Measurements from ENCODE around the gene SHE.

SHE gene

DNA sequence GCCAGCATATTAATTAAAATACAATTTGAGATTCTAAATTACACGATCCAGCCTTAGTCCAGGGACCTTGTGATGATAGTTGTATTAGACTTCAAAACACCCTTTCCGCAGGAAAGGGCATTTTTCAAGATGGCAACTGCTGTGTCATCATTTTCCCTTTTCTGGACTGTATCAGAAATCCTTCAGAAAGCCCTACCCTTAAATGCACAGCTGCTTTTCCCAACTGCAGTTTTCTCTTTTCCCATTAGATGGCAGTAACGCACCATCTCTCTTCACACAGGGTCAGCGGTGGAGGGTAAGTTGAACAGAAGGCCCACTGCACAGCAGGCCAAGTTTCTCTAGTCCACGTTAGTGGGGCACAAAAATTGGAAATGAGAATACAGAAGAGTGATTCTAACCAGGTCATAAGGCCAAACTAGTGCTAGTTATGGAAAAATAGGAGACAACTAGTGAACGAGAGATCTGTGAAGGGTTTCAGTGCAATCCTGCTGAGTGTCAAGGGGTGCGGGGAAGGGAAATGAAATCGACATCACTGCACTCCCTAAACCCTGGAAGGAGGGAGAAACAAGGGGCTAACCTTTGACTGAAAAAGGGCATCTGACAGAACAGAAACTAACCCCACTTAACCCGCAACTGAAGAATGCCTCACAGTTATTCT is 22.3 kb downstream of the SHE start:
- WGBS, result 40% methylated on average over 9 of the region's 9 CpGs
- peak; percentile 90 for DNase-seq
- no peak overlapping the region for H3K4me2 ChIP-seq (ENCODE audit: low read length, poor library complexity, severe bottlenecking)

DNA sequence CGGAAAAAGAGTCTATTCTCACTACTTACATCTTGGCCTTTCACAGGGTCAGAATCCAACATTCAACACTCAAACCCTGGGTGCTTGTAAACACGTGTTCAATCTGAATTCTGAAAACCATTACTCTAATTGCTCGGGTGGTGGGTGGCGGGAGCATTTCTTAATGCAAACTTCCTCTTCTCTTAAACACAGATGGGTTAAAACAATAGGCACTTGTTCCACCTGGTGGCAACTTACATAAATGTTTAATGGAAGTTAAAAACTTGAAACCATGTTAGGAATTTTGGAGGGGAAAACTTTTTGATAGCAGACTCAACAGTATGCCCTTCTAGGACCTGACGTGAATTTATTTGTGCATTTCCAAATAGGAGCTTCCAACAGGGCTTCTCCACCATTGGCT is 23.6 kb downstream of the SHE start:
- no peak overlapping the region for H3K27ac ChIP-seq (ENCODE audit: low read length, poor library complexity, severe bottlenecking)
- 71% methylated on average over 3 of the region's 5 CpGs for WGBS
- peaks cover 11% of the 10 kb centered on the region for H3K4me1 ChIP-seq (ENCODE audit: control insufficient read depth, insufficient read depth, low read depth, low read length)
- no peak overlapping the region for H2BK5ac ChIP-seq (ENCODE audit: low read depth, low read length, poor library complexity, severe bottlenecking)
- H3K9ac ChIP-seq (ENCODE audit: low read length), result no peak overlapping the region
- H3K14ac ChIP-seq (ENCODE audit: low read length in 2 of 2), result no peak overlapping the region
- H4K91ac ChIP-seq (ENCODE audit: low read length), result no peak overlapping the region
- no peak overlapping the region for H2AFZ ChIP-seq (ENCODE audit: low read depth, low read length)
- no peaks in the 10 kb centered on the region for H3K9me3 ChIP-seq (ENCODE audit: control insufficient read depth, low read length)
- H3K23ac ChIP-seq (ENCODE audit: low read length in 2 of 2), result no peak overlapping the region
- H2BK15ac ChIP-seq (ENCODE audit: low read depth, poor library complexity, severe bottlenecking), result no peak overlapping the region
- H2BK120ac ChIP-seq (ENCODE audit: low read depth, low read length), result no peak overlapping the region
- H3K4ac ChIP-seq (ENCODE audit: low read depth in 1 of 2, low read length in 2 of 2), result no peak overlapping the region
- DNase-seq, result peak; percentile 13
- no peak overlapping the region for H3K4me2 ChIP-seq (ENCODE audit: low read length, poor library complexity, severe bottlenecking)
- no peaks in the 10 kb centered on the region for H3K79me1 ChIP-seq (replicated peaks; ENCODE audit: low read length, poor library complexity, severe bottlenecking)
- no peak overlapping the region for H2AK5ac ChIP-seq (ENCODE audit: low read length, severe bottlenecking)
- H2BK12ac ChIP-seq (ENCODE audit: low read length in 2 of 2), result no peak overlapping the region
- H3K27me3 ChIP-seq (ENCODE audit: control insufficient read depth in 1 of 2, insufficient read depth in 1 of 2, low read length in 2 of 2), result no peaks in the 10 kb centered on the region
- H3K4me3 ChIP-seq (ENCODE audit: insufficient read depth in 1 of 2, low read depth in 1 of 2, low read length in 2 of 2), result no peak overlapping the region
- no peak overlapping the region for H3K18ac ChIP-seq (ENCODE audit: low read depth in 1 of 2, low read length in 2 of 2)
- no peaks in the 10 kb centered on the region for H3K36me3 ChIP-seq (ENCODE audit: control insufficient read depth in 1 of 2, insufficient read depth in 2 of 2, low read depth in 1 of 2, low read length in 2 of 2)
- H4K8ac ChIP-seq (ENCODE audit: low read length), result no peak overlapping the region

More for the DNA sequence above, 22.3 kb downstream of the SHE start:
- Histone ChIP-seq H4K8ac (ENCODE audit: low read length) (no peak overlapping the region), H2AFZ (ENCODE audit: low read depth, low read length) (no peak overlapping the region), H3K14ac (ENCODE audit: low read length in 2 of 2) (no peak overlapping the region), H3K79me1 (replicated peaks; ENCODE audit: low read length, poor library complexity, severe bottlenecking) (no peaks in the 10 kb centered on the region), H2AK5ac (ENCODE audit: low read length, severe bottlenecking) (no peak overlapping the region), H2BK12ac (ENCODE audit: low read length in 2 of 2) (peak overlapping the region in 1 of 2 experiments; percentile 6), H2BK5ac (ENCODE audit: low read depth, low read length, poor library complexity, severe bottlenecking) (no peak overlapping the region), H3K4me1 (ENCODE audit: control insufficient read depth, insufficient read depth, low read depth, low read length) (peaks cover 5% of the 10 kb centered on the region), H3K27ac (ENCODE audit: low read length, poor library complexity, severe bottlenecking) (no peak overlapping the region), H3K4ac (ENCODE audit: low read depth in 1 of 2, low read length in 2 of 2) (no peak overlapping the region), H3K23ac (ENCODE audit: low read length in 2 of 2) (no peak overlapping the region), H3K18ac (ENCODE audit: low read depth in 1 of 2, low read length in 2 of 2) (no peak overlapping the region), H2BK120ac (ENCODE audit: low read depth, low read length) (no peak overlapping the region), H3K9me3 (ENCODE audit: control insufficient read depth, low read length) (no peaks in the 10 kb centered on the region), H3K9ac (ENCODE audit: low read length) (peak overlapping the region; percentile 73), H3K27me3 (ENCODE audit: control insufficient read depth in 1 of 2, insufficient read depth in 1 of 2, low read length in 2 of 2) (no peaks in the 10 kb centered on the region), H4K91ac (ENCODE audit: low read length) (no peak overlapping the region), H3K4me3 (ENCODE audit: insufficient read depth in 1 of 2, low read depth in 1 of 2, low read length in 2 of 2) (no peak overlapping the region), H3K36me3 (ENCODE audit: control insufficient read depth in 1 of 2, insufficient read depth in 2 of 2, low read depth in 1 of 2, low read length in 2 of 2) (no peaks in the 10 kb centered on the region), H2BK15ac (ENCODE audit: low read depth, poor library complexity, severe bottlenecking) (no peak overlapping the region)

DNA sequence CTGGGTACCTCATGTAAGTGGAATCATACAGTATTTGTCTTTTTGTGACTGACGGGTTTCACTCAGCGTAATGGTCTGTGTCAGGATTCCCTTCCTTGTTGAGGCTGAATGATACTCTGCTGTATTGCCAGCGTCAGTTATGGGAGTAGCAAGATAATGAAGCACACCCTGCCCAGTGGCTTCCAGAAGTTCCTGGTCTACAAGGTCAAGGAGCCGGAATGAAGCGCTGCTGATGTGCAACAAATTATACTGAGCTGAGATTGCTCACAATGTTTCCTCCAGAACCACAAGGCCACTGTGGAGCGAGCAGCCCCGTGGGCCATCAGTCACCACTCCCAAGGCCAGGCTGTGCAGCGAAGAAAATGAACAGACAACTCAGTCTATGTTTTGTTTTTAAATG is 24.2 kb downstream of the SHE start:
- no peaks in the 10 kb centered on the region for H3K27me3 ChIP-seq (ENCODE audit: control insufficient read depth in 1 of 2, insufficient read depth in 1 of 2, low read length in 2 of 2)
- no peak overlapping the region for H3K4me3 ChIP-seq (ENCODE audit: insufficient read depth in 1 of 2, low read depth in 1 of 2, low read length in 2 of 2)
- no peak overlapping the region for H2AK5ac ChIP-seq (ENCODE audit: low read length, severe bottlenecking)
- H2BK15ac ChIP-seq (ENCODE audit: low read depth, poor library complexity, severe bottlenecking), result no peak overlapping the region
- H3K27ac ChIP-seq (ENCODE audit: low read length, poor library complexity, severe bottlenecking), result no peak overlapping the region
- H3K9ac ChIP-seq (ENCODE audit: low read length), result no peak overlapping the region
- 94% methylated on average over 5 of the region's 8 CpGs for WGBS
- no peak overlapping the region for H3K23ac ChIP-seq (ENCODE audit: low read length in 2 of 2)
- H4K91ac ChIP-seq (ENCODE audit: low read length), result no peak overlapping the region
- H2BK120ac ChIP-seq (ENCODE audit: low read depth, low read length), result no peak overlapping the region
- H3K79me1 ChIP-seq (replicated peaks; ENCODE audit: low read length, poor library complexity, severe bottlenecking), result no peaks in the 10 kb centered on the region
- H4K8ac ChIP-seq (ENCODE audit: low read length), result no peak overlapping the region
- H3K9me3 ChIP-seq (ENCODE audit: control insufficient read depth, low read length), result no peaks in the 10 kb centered on the region
- H3K4me2 ChIP-seq (ENCODE audit: low read length, poor library complexity, severe bottlenecking), result no peak overlapping the region
- H3K4me1 ChIP-seq (ENCODE audit: control insufficient read depth, insufficient read depth, low read depth, low read length), result peaks cover 11% of the 10 kb centered on the region
- no peaks in the 10 kb centered on the region for H3K36me3 ChIP-seq (ENCODE audit: control insufficient read depth in 1 of 2, insufficient read depth in 2 of 2, low read depth in 1 of 2, low read length in 2 of 2)
- no peak overlapping the region for H2AFZ ChIP-seq (ENCODE audit: low read depth, low read length)
- H2BK12ac ChIP-seq (ENCODE audit: low read length in 2 of 2), result peak overlapping the region in 1 of 2 experiments; percentile 35
- H2BK5ac ChIP-seq (ENCODE audit: low read depth, low read length, poor library complexity, severe bottlenecking), result no peak overlapping the region
- H3K14ac ChIP-seq (ENCODE audit: low read length in 2 of 2), result no peak overlapping the region
- H3K4ac ChIP-seq (ENCODE audit: low read depth in 1 of 2, low read length in 2 of 2), result no peak overlapping the region
- no peak overlapping the region for H3K18ac ChIP-seq (ENCODE audit: low read depth in 1 of 2, low read length in 2 of 2)
- DNase-seq, result no peak

DNA sequence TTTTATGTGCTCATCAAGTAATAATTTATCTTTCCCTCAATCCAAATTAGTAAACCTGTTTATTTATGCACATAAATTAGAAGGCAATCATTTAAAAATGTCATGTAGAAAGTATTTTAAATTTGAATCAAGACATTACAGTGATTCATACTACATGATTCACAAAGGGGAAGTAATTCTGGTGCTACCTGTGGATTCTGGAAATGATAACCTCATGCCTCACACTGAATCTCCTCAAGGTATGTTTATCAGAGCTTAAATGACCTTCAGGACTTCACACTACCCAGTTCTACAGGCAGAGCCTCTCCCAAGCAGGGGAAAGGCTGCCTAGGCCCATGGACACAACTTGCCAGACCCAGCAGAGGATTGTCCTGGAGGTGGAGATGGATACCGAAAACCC is 25.4 kb downstream of the SHE start:
- H3K14ac ChIP-seq (ENCODE audit: low read length in 2 of 2), result no peak overlapping the region
- no CpG with 5 or more reads among the region's 1 CpG for WGBS

More for the DNA sequence above, 25.4 kb downstream of the SHE start:
- Histone ChIP-seq H4K8ac (ENCODE audit: low read length) (no peak overlapping the region), H2BK120ac (ENCODE audit: low read depth, low read length) (no peak overlapping the region), H3K27ac (ENCODE audit: low read length, poor library complexity, severe bottlenecking) (no peak overlapping the region), H3K4me1 (ENCODE audit: control insufficient read depth, insufficient read depth, low read depth, low read length) (peaks cover 11% of the 10 kb centered on the region), H3K9ac (ENCODE audit: low read length) (no peak overlapping the region), H3K4ac (ENCODE audit: low read depth in 1 of 2, low read length in 2 of 2) (no peak overlapping the region), H3K36me3 (ENCODE audit: control insufficient read depth in 1 of 2, insufficient read depth in 2 of 2, low read depth in 1 of 2, low read length in 2 of 2) (no peaks in the 10 kb centered on the region), H3K23ac (ENCODE audit: low read length in 2 of 2) (no peak overlapping the region), H2BK5ac (ENCODE audit: low read depth, low read length, poor library complexity, severe bottlenecking) (no peak overlapping the region), H2BK15ac (ENCODE audit: low read depth, poor library complexity, severe bottlenecking) (no peak overlapping the region), H2AK5ac (ENCODE audit: low read length, severe bottlenecking) (no peak overlapping the region), H2BK12ac (ENCODE audit: low read length in 2 of 2) (no peak overlapping the region), H3K4me2 (ENCODE audit: low read length, poor library complexity, severe bottlenecking) (no peak overlapping the region), H4K91ac (ENCODE audit: low read length) (no peak overlapping the region), H3K79me1 (replicated peaks; ENCODE audit: low read length, poor library complexity, severe bottlenecking) (no peaks in the 10 kb centered on the region), H3K18ac (ENCODE audit: low read depth in 1 of 2, low read length in 2 of 2) (no peak overlapping the region), H2AFZ (ENCODE audit: low read depth, low read length) (no peak overlapping the region), H3K27me3 (ENCODE audit: control insufficient read depth in 1 of 2, insufficient read depth in 1 of 2, low read length in 2 of 2) (no peaks in the 10 kb centered on the region), H3K9me3 (ENCODE audit: control insufficient read depth, low read length) (no peaks in the 10 kb centered on the region), H3K4me3 (ENCODE audit: insufficient read depth in 1 of 2, low read depth in 1 of 2, low read length in 2 of 2) (no peak overlapping the region)
- no peak for DNase-seq
